Endothelial cell of umbilical vein (primary cell): ENCODE measurements around the gene KYAT1. TPM values are rescaled to one million over a fixed set of nuclear protein-coding genes. Genes with fewer than 3 reads are reported as not detected.

Source experiments
- polyA plus RNA-seq, 4 experiments: library from polyadenylated mRNA; depleted of rRNA in 3 of 4; stranded (reverse) in 3 of 4; unstranded in 1 of 4; fragments of >200 nt; gene quantifications; 2 replicates each; pipeline versions ENCODE4 v1.2.1 to v1.2.3, GENCODE V29; 2011 to 2012; ENCODE audit warnings: missing spikeins in 1 of 4
- total RNA-seq: library from RNA; stranded (reverse); gene quantifications from 2 replicates; pipeline ENCODE4 v1.2.3, GENCODE V29; 2021

The KYAT1 gene
- total and polyA plus RNA-seq, 2 donors (not counting 3 experiments of a cell fraction or from before 2014, with no cell fraction given), result 7.2 to 9.6 TPM

Other genes with a start within 250 kb of the KYAT1 start
- gene DYNC2I2, start 225.1 kb downstream of the KYAT1 start, total RNA-seq, result 68.5 and 73.6 TPM in 2 replicates
- 82.6 and 88.5 TPM in 2 replicates for gene DYNC2I2, start 225.1 kb downstream of the KYAT1 start, polyA plus RNA-seq
- gene SET, start 192.7 kb downstream of the KYAT1 start, total RNA-seq, result 448 and 483 TPM in 2 replicates
- 61.1 and 96.9 TPM in 2 replicates for gene SET, start 192.7 kb downstream of the KYAT1 start, polyA plus RNA-seq
- gene PKN3, start 179.4 kb downstream of the KYAT1 start, total RNA-seq, result 39.3 and 40.4 TPM in 2 replicates
- gene PKN3, start 179.4 kb downstream of the KYAT1 start, polyA plus RNA-seq, result 27.0 and 29.5 TPM in 2 replicates
- gene ZDHHC12, start 157.8 kb downstream of the KYAT1 start, total RNA-seq, result 28.8 and 31.1 TPM in 2 replicates
- gene ZDHHC12, start 157.8 kb downstream of the KYAT1 start, polyA plus RNA-seq, result 62.0 and 86.1 TPM in 2 replicates
- 23.0 and 24.9 TPM in 2 replicates for gene ZER1, start 110.0 kb downstream of the KYAT1 start, total RNA-seq
- 29.9 and 45.5 TPM in 2 replicates for gene ZER1, start 110.0 kb downstream of the KYAT1 start, polyA plus RNA-seq
- 34.9 and 35.1 TPM in 2 replicates for gene TBC1D13, start 94.7 kb downstream of the KYAT1 start, total RNA-seq
- gene TBC1D13, start 94.7 kb downstream of the KYAT1 start, polyA plus RNA-seq, result 41.9 and 43.9 TPM in 2 replicates
- gene ENDOG, start 63.5 kb downstream of the KYAT1 start, total RNA-seq, result 17.9 and 18.0 TPM in 2 replicates
- 21.1 and 26.4 TPM in 2 replicates for gene ENDOG, start 63.5 kb downstream of the KYAT1 start, polyA plus RNA-seq
- 51.6 and 59.3 TPM in 2 replicates for gene SPOUT1, start 52.2 kb downstream of the KYAT1 start, total RNA-seq
- 50.4 and 51.4 TPM in 2 replicates for gene SPOUT1, start 52.2 kb downstream of the KYAT1 start, polyA plus RNA-seq
- 99.6 and 126 TPM in 2 replicates for gene LRRC8A, start 183 bp upstream of the KYAT1 start, total RNA-seq
- gene LRRC8A, start 183 bp upstream of the KYAT1 start, polyA plus RNA-seq, result 129 and 134 TPM in 2 replicates
- 0.30 and 1.8 TPM in 2 replicates for gene PHYHD1, start 39.0 kb upstream of the KYAT1 start, total RNA-seq
- 1.1 and 1.8 TPM in 2 replicates for gene PHYHD1, start 39.0 kb upstream of the KYAT1 start, polyA plus RNA-seq
- 18.8 and 22.3 TPM in 2 replicates for gene DOLK, start 65.7 kb upstream of the KYAT1 start, total RNA-seq
- 59.8 and 71.6 TPM in 2 replicates for gene DOLK, start 65.7 kb upstream of the KYAT1 start, polyA plus RNA-seq
- gene NUP188, start 65.7 kb upstream of the KYAT1 start, total RNA-seq, result 62.1 and 66.2 TPM in 2 replicates
- gene NUP188, start 65.7 kb upstream of the KYAT1 start, polyA plus RNA-seq, result 62.7 TPM in 2 replicates
- 55.8 and 58.8 TPM in 2 replicates for gene SH3GLB2, start 146.4 kb upstream of the KYAT1 start, total RNA-seq
- gene SH3GLB2, start 146.4 kb upstream of the KYAT1 start, polyA plus RNA-seq, result 77.5 and 91.9 TPM in 2 replicates
- 28.0 and 29.5 TPM in 2 replicates for gene MIGA2, start 154.7 kb upstream of the KYAT1 start, total RNA-seq
- gene MIGA2, start 154.7 kb upstream of the KYAT1 start, polyA plus RNA-seq, result 27.7 and 28.0 TPM in 2 replicates
- 17.7 and 26.6 TPM in 2 replicates for gene DOLPP1, start 199.2 kb upstream of the KYAT1 start, total RNA-seq
- gene DOLPP1, start 199.2 kb upstream of the KYAT1 start, polyA plus RNA-seq, result 28.3 and 32.4 TPM in 2 replicates
- 34.2 and 36.8 TPM in 2 replicates for gene CRAT, start 228.8 kb upstream of the KYAT1 start, total RNA-seq
- 55.3 and 65.2 TPM in 2 replicates for gene CRAT, start 228.8 kb upstream of the KYAT1 start, polyA plus RNA-seq
- 121 and 123 TPM in 2 replicates for gene PTPA, start 229.5 kb upstream of the KYAT1 start, total RNA-seq
- 97.7 and 108 TPM in 2 replicates for gene PTPA, start 229.5 kb upstream of the KYAT1 start, polyA plus RNA-seq